H9 (cell line): Measurements from ENCODE around the gene B3GLCT. TPM values are rescaled to one million over a fixed set of nuclear protein-coding genes. Genes with fewer than 3 reads are reported as not detected.

Experiments
- DNase-seq: peaks from one replicate; pipeline ENCODE4 v3.0.0-alpha.2; 2017
- H2AFZ ChIP-seq: one replicate; pipeline ENCODE4 v1.6.1; 2013; ENCODE audit warnings: mild to moderate bottlenecking, low read length, control low read depth, moderate library complexity
- H2AK5ac ChIP-seq: 2 replicates; pipeline ENCODE4 v1.6.1; 2013; ENCODE audit warnings: low read length, control low read depth, mixed read lengths; ENCODE audit not compliant: insufficient read length
- H2BK120ac ChIP-seq: one replicate; pipeline ENCODE4 v1.6.1; 2013; ENCODE audit warnings: low read depth, mild to moderate bottlenecking, low read length, control low read depth, inconsistent platforms; ENCODE audit not compliant: poor library complexity, severe bottlenecking
- H2BK12ac ChIP-seq: 2 replicates; pipeline ENCODE4 v1.6.1; 2013; ENCODE audit warnings: low read length, control low read depth, mixed read lengths, low read depth; ENCODE audit not compliant: insufficient read length
- H2BK15ac ChIP-seq: 2 replicates; pipeline ENCODE4 v1.6.1; 2013; ENCODE audit warnings: low read depth, low read length, control low read depth
- H2BK20ac ChIP-seq: one replicate; pipeline ENCODE4 v1.6.1; 2013; ENCODE audit warnings: low read depth, mild to moderate bottlenecking, low read length, control low read depth, inconsistent platforms; ENCODE audit not compliant: poor library complexity, severe bottlenecking
- H2BK5ac ChIP-seq: 2 replicates; pipeline ENCODE4 v1.6.1; 2013; ENCODE audit warnings: low read length, control low read depth, mixed read lengths; ENCODE audit not compliant: insufficient read length
- H3K14ac ChIP-seq: 2 replicates; pipeline ENCODE4 v1.6.1; 2013; ENCODE audit warnings: low read length, control low read depth; ENCODE audit not compliant: insufficient read depth
- H3K18ac ChIP-seq: 2 replicates; pipeline ENCODE4 v1.6.1; 2013; ENCODE audit warnings: low read depth, mild to moderate bottlenecking, mixed read lengths, low read length, control low read depth; ENCODE audit not compliant: insufficient read length
- H3K23ac ChIP-seq: 2 replicates; pipeline ENCODE4 v1.6.1; 2013; ENCODE audit warnings: low read length, control low read depth, mixed read lengths, low read depth; ENCODE audit not compliant: insufficient read length
- H3K23me2 ChIP-seq: 2 replicates; pipeline ENCODE4 v1.6.1; 2013; ENCODE audit warnings: low read depth, mild to moderate bottlenecking, mixed read lengths, low read length, control low read depth; ENCODE audit not compliant: insufficient read length, poor library complexity, severe bottlenecking
- H3K27ac ChIP-seq: 2 replicates; pipeline ENCODE4 v1.5.1; 2013; ENCODE audit warnings: low read length, control low read depth, mixed read lengths, low read depth; ENCODE audit not compliant: insufficient read length
- H3K27me3 ChIP-seq: 2 replicates; pipeline ENCODE4 v1.6.1; 2013; ENCODE audit warnings: low read length, control low read depth, inconsistent platforms; ENCODE audit not compliant: insufficient read depth
- H3K4ac ChIP-seq: 2 replicates; pipeline ENCODE4 v1.6.1; 2013; ENCODE audit warnings: low read depth, mild to moderate bottlenecking, control low read depth, inconsistent platforms, low read length, moderate library complexity
- H3K4me1 ChIP-seq: 2 replicates; pipeline ENCODE4 v1.6.1; 2013; ENCODE audit warnings: low read length, control low read depth, inconsistent platforms; ENCODE audit not compliant: insufficient read depth
- H3K4me2 ChIP-seq: 2 replicates; pipeline ENCODE4 v1.6.1; 2013; ENCODE audit warnings: low read length, control low read depth, mixed read lengths; ENCODE audit not compliant: insufficient read length, insufficient read depth
- H3K56ac ChIP-seq: 2 replicates; pipeline ENCODE4 v1.6.1; 2013; ENCODE audit warnings: low read depth, mild to moderate bottlenecking, mixed read lengths, low read length, control low read depth; ENCODE audit not compliant: insufficient read length
- H3K79me1 ChIP-seq: 2 replicates; pipeline ENCODE4 v1.6.1; 2013; ENCODE audit warnings: low read depth, mild to moderate bottlenecking, moderate library complexity, low read length, control low read depth, inconsistent platforms; ENCODE audit not compliant: insufficient read depth, poor library complexity, severe bottlenecking
- H3K79me2 ChIP-seq: 2 replicates; pipeline ENCODE4 v1.6.1; 2013; ENCODE audit warnings: low read length, control low read depth, inconsistent platforms; ENCODE audit not compliant: insufficient read depth
- H3K9ac ChIP-seq: 2 replicates; pipeline ENCODE4 v1.6.1; 2013; ENCODE audit warnings: low read length, control low read depth, mixed read lengths; ENCODE audit not compliant: insufficient read length; ENCODE audit errors: extremely low read depth
- H3K9me3 ChIP-seq: one replicate; pipeline ENCODE4 v1.6.1; 2013; ENCODE audit warnings: low read depth, low read length, inconsistent platforms; ENCODE audit not compliant: control insufficient read depth
- H3T11ph ChIP-seq: one replicate; pipeline ENCODE4 v1.6.1; 2013; ENCODE audit warnings: mild to moderate bottlenecking, low read length, control low read depth, inconsistent platforms
- H4K20me1 ChIP-seq: one replicate; pipeline ENCODE4 v1.6.1; 2013; ENCODE audit not compliant: control insufficient read depth, insufficient read length, insufficient read depth
- H4K5ac ChIP-seq: 2 replicates; pipeline ENCODE4 v1.6.1; 2013; ENCODE audit warnings: low read depth, mild to moderate bottlenecking, mixed read lengths, low read length, control low read depth; ENCODE audit not compliant: insufficient read length
- H4K8ac ChIP-seq: replicated peaks from 2 replicates; pipeline ENCODE4 v1.6.1; 2013; ENCODE audit warnings: low read length, control low read depth, mixed read lengths, low read depth; ENCODE audit not compliant: insufficient read length
- H4K91ac ChIP-seq: 2 replicates; pipeline ENCODE4 v1.6.1; 2013; ENCODE audit warnings: low read depth, mild to moderate bottlenecking, moderate library complexity, mixed read lengths, low read length, control low read depth; ENCODE audit not compliant: insufficient read length
- H3K27ac Mint-ChIP-seq, 3 experiments: 2 replicates in 2 of 3; 3 replicates in 1 of 3; pipeline ENCODE4 v1.8.0; 2020 to 2021; ENCODE audit warnings: mixed read lengths in 3 of 3, mild to moderate bottlenecking in 1 of 3, moderate library complexity in 1 of 3
- H3K27me3 Mint-ChIP-seq: 2 replicates; pipeline ENCODE4 v1.8.0; 2021; ENCODE audit warnings: low read depth, mild to moderate bottlenecking, moderate library complexity, mixed read lengths
- H3K36me3 Mint-ChIP-seq, 3 experiments: 2 replicates in 2 of 3; 3 replicates in 1 of 3; pipeline ENCODE4 v1.8.0; 2020 to 2021; ENCODE audit warnings: low read depth in 3 of 3, mixed read lengths in 3 of 3; ENCODE audit not compliant: insufficient read depth in 1 of 3
- H3K4me1 Mint-ChIP-seq, 2 experiments: 2 replicates each; pipeline ENCODE4 v1.8.0; 2020; ENCODE audit warnings: mixed read lengths in 2 of 2
- H3K4me3 Mint-ChIP-seq, 2 experiments: 2 replicates in 1 of 2; 3 replicates in 1 of 2; pipeline ENCODE4 v1.8.0; 2020 to 2021; ENCODE audit warnings: mild to moderate bottlenecking in 2 of 2, mixed read lengths in 2 of 2, moderate library complexity in 1 of 2
- H3K9me3 Mint-ChIP-seq, 2 experiments: 2 replicates in 1 of 2; 3 replicates in 1 of 2; pipeline ENCODE4 v1.8.0; 2020; ENCODE audit warnings: mild to moderate bottlenecking in 2 of 2, mixed read lengths in 2 of 2, moderate library complexity in 1 of 2
- total RNA-seq: library from RNA; stranded (reverse); gene quantifications from 2 replicates; pipeline ENCODE4 v1.2.1, GENCODE V29; 2021
- TF ChIP-seq, protein P1 (sequence below): fragments of 200-600 bp; sonication (generic); conservative IDR thresholded peaks from 3 replicates; pipeline ENCODE4 v1.8.0; 2021; ENCODE audit warnings: antibody characterized with exemption, mild to moderate bottlenecking

Gene B3GLCT
- total RNA-seq, 1 experiment from 2014 or later: 5.4 TPM

DNA sequence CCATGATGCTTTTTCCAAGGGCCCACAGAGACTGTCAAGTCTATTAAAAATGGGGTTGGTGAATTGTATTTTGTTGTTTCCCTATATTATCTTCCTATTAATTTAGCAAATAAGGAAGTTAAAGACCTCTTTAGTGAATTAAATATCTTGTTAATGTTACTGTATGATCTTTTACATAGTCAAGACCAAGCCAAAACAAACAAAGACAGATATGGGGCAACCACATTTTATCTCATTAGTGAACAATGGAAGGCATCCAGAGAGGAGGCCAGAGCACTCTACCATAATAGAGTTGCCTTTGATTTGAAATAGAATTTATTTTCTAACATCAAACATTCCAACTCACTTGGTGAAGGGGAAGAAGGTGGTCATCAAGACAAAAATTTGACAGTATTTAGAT lies 169.4 kb downstream of the B3GLCT start:
- TF ChIP-seq, protein P1, sequence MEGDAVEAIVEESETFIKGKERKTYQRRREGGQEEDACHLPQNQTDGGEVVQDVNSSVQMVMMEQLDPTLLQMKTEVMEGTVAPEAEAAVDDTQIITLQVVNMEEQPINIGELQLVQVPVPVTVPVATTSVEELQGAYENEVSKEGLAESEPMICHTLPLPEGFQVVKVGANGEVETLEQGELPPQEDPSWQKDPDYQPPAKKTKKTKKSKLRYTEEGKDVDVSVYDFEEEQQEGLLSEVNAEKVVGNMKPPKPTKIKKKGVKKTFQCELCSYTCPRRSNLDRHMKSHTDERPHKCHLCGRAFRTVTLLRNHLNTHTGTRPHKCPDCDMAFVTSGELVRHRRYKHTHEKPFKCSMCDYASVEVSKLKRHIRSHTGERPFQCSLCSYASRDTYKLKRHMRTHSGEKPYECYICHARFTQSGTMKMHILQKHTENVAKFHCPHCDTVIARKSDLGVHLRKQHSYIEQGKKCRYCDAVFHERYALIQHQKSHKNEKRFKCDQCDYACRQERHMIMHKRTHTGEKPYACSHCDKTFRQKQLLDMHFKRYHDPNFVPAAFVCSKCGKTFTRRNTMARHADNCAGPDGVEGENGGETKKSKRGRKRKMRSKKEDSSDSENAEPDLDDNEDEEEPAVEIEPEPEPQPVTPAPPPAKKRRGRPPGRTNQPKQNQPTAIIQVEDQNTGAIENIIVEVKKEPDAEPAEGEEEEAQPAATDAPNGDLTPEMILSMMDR: no peak
- Histone ChIP-seq H3K23ac (no peak overlapping the region), H2BK12ac (no peak overlapping the region), H3K4me1 (no peaks in the 10 kb centered on the region), H2BK20ac (no peak overlapping the region), H3K9me3 (peaks cover 14% of the 10 kb centered on the region), H3K14ac (no peak overlapping the region), H2AK5ac (no peak overlapping the region), H4K8ac (no peak overlapping the region), H4K20me1 (no peaks in the 10 kb centered on the region), H2BK15ac (no peak overlapping the region), H2AFZ (no peak overlapping the region), H3K9ac (no peak overlapping the region), H3T11ph (no peak overlapping the region), H4K91ac (no peak overlapping the region), H3K79me1 (no peaks in the 10 kb centered on the region), H3K27me3 (no peaks in the 10 kb centered on the region), H3K4ac (no peak overlapping the region), H4K5ac (no peak overlapping the region), H3K27ac (no peak overlapping the region), H2BK5ac (no peak overlapping the region), H3K56ac (no peak overlapping the region), H2BK120ac (no peak overlapping the region), H3K79me2 (no peaks in the 10 kb centered on the region), H3K4me2 (no peak overlapping the region), H3K23me2 (no peaks in the 10 kb centered on the region), H3K18ac (no peak overlapping the region)
- Mint-ChIP-seq H3K4me3 (no peak overlapping the region), H3K4me1 (peaks cover 4% of the 10 kb centered on the region in 2 experiments; a peak in 1 of 4 replicates), H3K27me3 (no peaks in the 10 kb centered on the region; the same call in 1 of the 2 replicates), H3K9me3 (peaks cover 4 to 10% of the 10 kb centered on the region in 2 experiments; a peak in 4 of 5 replicates), H3K36me3 (peaks cover 0 to 2% (median 0%) of the 10 kb centered on the region in 3 experiments; a peak in 1 of 7 replicates), H3K27ac (no peak overlapping the region)
- no peak for DNase-seq
